NOMO-1 treated with DMSO at 0.1 percent for 48 hours (cell line): ENCODE results near the gene SPPL3.
"Not testable (repeated sequence)": the region's sequence is repeated elsewhere in the genome, so short reads cannot be mapped to it uniquely, and the experiment has no call there.

Experiments
- DNase-seq: peaks from one replicate; lab custom pipeline; 2025; ENCODE audit not compliant: unreplicated experiment; lab: John Stamatoyannopoulos, UW

SPPL3 gene

GRCh38 chr12:120845696-120846095, 58.5 kb downstream of the SPPL3 start:
- no peak for DNase-seq

- DNase-seq = no peak
Measured at GRCh38 chr12:120844768-120845449, 59.2 kb downstream of the SPPL3 start.

- DNase-seq = no peak
Measured at GRCh38 chr12:120844297-120844696, 59.9 kb downstream of the SPPL3 start.

GRCh38 chr12:120843472-120843871, 60.7 kb downstream of the SPPL3 start:
- no peak for DNase-seq

GRCh38 chr12:120842595-120842994, 61.6 kb downstream of the SPPL3 start:
- DNase-seq = no peak

GRCh38 chr12:120841525-120841924, 62.6 kb downstream of the SPPL3 start:
- DNase-seq = no peak

- no peak for DNase-seq
Measured at GRCh38 chr12:120839503-120839902, 64.7 kb downstream of the SPPL3 start.

GRCh38 chr12:120838629-120839383, 65.4 kb downstream of the SPPL3 start:
- not testable (repeated sequence) for DNase-seq

GRCh38 chr12:120836114-120836684, 68.0 kb downstream of the SPPL3 start:
- no peak for DNase-seq

GRCh38 chr12:120835657-120836056, 68.5 kb downstream of the SPPL3 start:
- DNase-seq = no peak

GRCh38 chr12:120835304-120835612, 68.9 kb downstream of the SPPL3 start:
- DNase-seq = peak; percentile 24

- no peak for DNase-seq
Measured at GRCh38 chr12:120834489-120835303, 69.5 kb downstream of the SPPL3 start.

GRCh38 chr12:120833849-120834248, 70.3 kb downstream of the SPPL3 start:
- DNase-seq = no peak

GRCh38 chr12:120832737-120833136, 71.4 kb downstream of the SPPL3 start:
- DNase-seq = no peak

GRCh38 chr12:120831648-120832267, 72.4 kb downstream of the SPPL3 start:
- no peak for DNase-seq

- DNase-seq = no peak
Measured at GRCh38 chr12:120830966-120831365, 73.2 kb downstream of the SPPL3 start.

GRCh38 chr12:120830052-120830940, 73.9 kb downstream of the SPPL3 start:
- no peak for DNase-seq

- no peak for DNase-seq
Measured at GRCh38 chr12:120826335-120826734, 77.8 kb downstream of the SPPL3 start.

- DNase-seq = no peak
Measured at GRCh38 chr12:120825337-120825736, 78.8 kb downstream of the SPPL3 start.

GRCh38 chr12:120822832-120823503, 81.2 kb downstream of the SPPL3 start:
- no peak for DNase-seq
